HG03442 (cell line): ENCODE measurements around the gene C4orf36.

Experiments
- ATAC-seq: cut with Tn5 transposase; IDR thresholded peaks from one replicate; pipeline ENCODE4 v1.9.1; 2021; ENCODE audit warnings: mild to moderate bottlenecking, moderate library complexity; ENCODE audit not compliant: unreplicated experiment

C4orf36 gene

GRCh38 chr4:86891762-86892635 is at the start of gene C4orf36:
Gene C4orf36 (minus strand): TSS chr4:86892422. CDS start chr4:86891520, 902 bp downstream.
- ATAC-seq: peak; percentile 55

GRCh38 chr4:86940920-86941460 is 48.8 kb upstream of the C4orf36 start:
- ATAC-seq: no peak

GRCh38 chr4:86939729-86940575 is 47.7 kb upstream of the C4orf36 start:
- ATAC-seq: peak; percentile 62

GRCh38 chr4:86938771-86939520 is 46.7 kb upstream of the C4orf36 start:
- ATAC-seq: no peak

- peak; percentile 28 for ATAC-seq
These were observed 43.9 kb upstream of the C4orf36 start for GRCh38 chr4:86935853-86936733.

- ATAC-seq: no peak
These were observed 43.3 kb upstream of the C4orf36 start for GRCh38 chr4:86935566-86935852.

- peak; percentile 47 for ATAC-seq
These were observed 42.7 kb upstream of the C4orf36 start, which contains the start of gene AFF1 for GRCh38 chr4:86934771-86935565. Gene AFF1 (plus strand): TSS chr4:86935011. CDS start chr4:86948534, 13,523 bp downstream.

- no peak for ATAC-seq
These were observed 42.0 kb upstream of the C4orf36 start for GRCh38 chr4:86934147-86934770.

- peak; percentile 31 for ATAC-seq
These were observed 36.4 kb upstream of the C4orf36 start for GRCh38 chr4:86928400-86929255.

GRCh38 chr4:86927843-86928395 is 35.7 kb upstream of the C4orf36 start:
- ATAC-seq: peak; percentile 44

- no peak for ATAC-seq
These were observed 34.3 kb upstream of the C4orf36 start for GRCh38 chr4:86926435-86927086.

GRCh38 chr4:86924811-86925210 is 32.6 kb upstream of the C4orf36 start:
- no peak for ATAC-seq

GRCh38 chr4:86921608-86922252 is 29.5 kb upstream of the C4orf36 start:
- no peak for ATAC-seq

- no peak for ATAC-seq
These were observed 27.5 kb upstream of the C4orf36 start for GRCh38 chr4:86919561-86920223.

GRCh38 chr4:86918539-86919072 is 26.4 kb upstream of the C4orf36 start:
- ATAC-seq: no peak
